Neuronal stem cell (in vitro differentiated cells): Measurements from ENCODE around the gene FAR1. TPM values are rescaled to one million over a fixed set of nuclear protein-coding genes. Genes with fewer than 3 reads are reported as not detected.

Source experiments
- DNase-seq: peaks from one replicate; pipeline ENCODE4 v3.0.0-alpha.2; 2013; ENCODE audit warnings: low spot score
- H2AFZ ChIP-seq: one replicate; pipeline ENCODE4 v1.6.1; 2013; ENCODE audit warnings: mild to moderate bottlenecking, low read length, inconsistent platforms
- H2AK5ac ChIP-seq: 2 replicates; pipeline ENCODE4 v1.6.1; 2013; ENCODE audit warnings: low read depth, mild to moderate bottlenecking, inconsistent platforms, low read length, moderate library complexity, mixed read lengths
- H2BK120ac ChIP-seq: 2 replicates; pipeline ENCODE4 v1.6.1; 2013; ENCODE audit warnings: low read depth, mild to moderate bottlenecking, inconsistent platforms, low read length, moderate library complexity, mixed read lengths
- H2BK12ac ChIP-seq: one replicate; pipeline ENCODE4 v1.6.1; 2013; ENCODE audit warnings: low read length, inconsistent platforms
- H2BK15ac ChIP-seq: 2 replicates; pipeline ENCODE4 v1.6.1; 2013; ENCODE audit warnings: mild to moderate bottlenecking, low read length, inconsistent platforms, mixed read lengths
- H2BK5ac ChIP-seq: one replicate; pipeline ENCODE4 v1.6.1; 2013; ENCODE audit warnings: inconsistent platforms, mild to moderate bottlenecking, low read length, moderate library complexity
- H3K14ac ChIP-seq: one replicate; pipeline ENCODE4 v1.6.1; 2013; ENCODE audit warnings: low read length, inconsistent platforms
- H3K18ac ChIP-seq: 2 replicates; pipeline ENCODE4 v1.6.1; 2013; ENCODE audit warnings: low read length, inconsistent platforms
- H3K23ac ChIP-seq: 2 replicates; pipeline ENCODE4 v1.6.1; 2013; ENCODE audit warnings: low read depth, mild to moderate bottlenecking, mixed read lengths, low read length, inconsistent platforms; ENCODE audit not compliant: poor library complexity
- H3K27ac ChIP-seq: replicated peaks from 3 replicates; pipeline ENCODE4 v1.5.1; 2013; ENCODE audit warnings: low read length, inconsistent platforms
- H3K27me3 ChIP-seq, 3 experiments: 2 replicates each; pipeline ENCODE4 v1.6.1; 2013; ENCODE audit warnings: low read length in 3 of 3, mild to moderate bottlenecking in 2 of 3, inconsistent platforms in 1 of 3, low read depth in 1 of 3, mixed read lengths in 1 of 3, moderate library complexity in 1 of 3; ENCODE audit not compliant: control insufficient read depth in 3 of 3, insufficient read depth in 3 of 3
- H3K36me3 ChIP-seq, 2 donors: replicated peaks in 1 of 2; 2 replicates each; pipeline ENCODE4 v1.6.1; 2013; ENCODE audit warnings: low read length in 2 of 2; ENCODE audit not compliant: control insufficient read depth in 2 of 2, insufficient read depth in 2 of 2
- H3K4ac ChIP-seq: 2 replicates; pipeline ENCODE4 v1.6.1; 2013; ENCODE audit warnings: inconsistent platforms, mild to moderate bottlenecking, low read length, moderate library complexity
- H3K4me1 ChIP-seq, 2 donors: 1 replicate in 1 of 2; 2 replicates in 1 of 2; pipeline ENCODE4 v1.6.1; 2013; ENCODE audit warnings: low read length in 2 of 2, low read depth in 1 of 2; ENCODE audit not compliant: control insufficient read depth in 2 of 2, insufficient read depth in 1 of 2
- H3K4me2 ChIP-seq: one replicate; pipeline ENCODE4 v1.6.1; 2013; ENCODE audit warnings: mild to moderate bottlenecking, low read length, inconsistent platforms; ENCODE audit not compliant: insufficient read depth, poor library complexity, severe bottlenecking
- H3K4me3 ChIP-seq, 2 donors: 2 replicates each; pipeline ENCODE4 v1.5.1; 2013; ENCODE audit warnings: low read length in 2 of 2, mild to moderate bottlenecking in 2 of 2, inconsistent platforms in 1 of 2, moderate library complexity in 1 of 2
- H3K79me1 ChIP-seq: one replicate; pipeline ENCODE4 v1.6.1; 2013; ENCODE audit warnings: low read depth, mild to moderate bottlenecking, inconsistent platforms, low read length, moderate library complexity
- H3K9ac ChIP-seq: one replicate; pipeline ENCODE4 v1.6.1; 2013; ENCODE audit warnings: mild to moderate bottlenecking, low read depth, low read length, inconsistent platforms; ENCODE audit not compliant: poor library complexity
- H3K9me3 ChIP-seq, 2 donors: replicated peaks in 1 of 2; 2 replicates each; pipeline versions ENCODE3 to v1.6.1; 2013; ENCODE audit warnings: low read length in 2 of 2, mild to moderate bottlenecking in 2 of 2, inconsistent platforms in 1 of 2, low read depth in 1 of 2, mixed read lengths in 1 of 2, moderate library complexity in 1 of 2; ENCODE audit not compliant: control insufficient read depth in 2 of 2, insufficient read depth in 1 of 2
- H4K8ac ChIP-seq: one replicate; pipeline ENCODE4 v1.6.1; 2013; ENCODE audit warnings: low read depth, mild to moderate bottlenecking, inconsistent platforms, low read length, moderate library complexity
- H4K91ac ChIP-seq: one replicate; pipeline ENCODE4 v1.6.1; 2013; ENCODE audit warnings: low read length, low read depth, mild to moderate bottlenecking, inconsistent platforms; ENCODE audit not compliant: poor library complexity
- WGBS, 2 donors: extraction: QIAGEN DNeasy Blood & Tissue Kit; methylation state at CpG; one replicate each; pipeline ENCODE4 v1.1.7; 2013; ENCODE audit warnings: missing lambda C conversion rate in 2 of 2, mixed read lengths in 1 of 2; ENCODE audit not compliant: insufficient read length in 2 of 2, insufficient replicate concordance in 1 of 2; ENCODE audit errors: extremely low coverage in 2 of 2; 5-methylcytosine and 5-hydroxymethylcytosine counted together
- small RNA-seq: library from polyadenylated mRNA; stranded (forward); fragments of <200 nt; extraction: miRNeasy Mini kit (QIAGEN cat#:217004); gene quantifications from one replicate; pipeline ENCODE3, GENCODE V24; 2013; ENCODE audit not compliant: insufficient read depth

The FAR1 gene

DNA sequence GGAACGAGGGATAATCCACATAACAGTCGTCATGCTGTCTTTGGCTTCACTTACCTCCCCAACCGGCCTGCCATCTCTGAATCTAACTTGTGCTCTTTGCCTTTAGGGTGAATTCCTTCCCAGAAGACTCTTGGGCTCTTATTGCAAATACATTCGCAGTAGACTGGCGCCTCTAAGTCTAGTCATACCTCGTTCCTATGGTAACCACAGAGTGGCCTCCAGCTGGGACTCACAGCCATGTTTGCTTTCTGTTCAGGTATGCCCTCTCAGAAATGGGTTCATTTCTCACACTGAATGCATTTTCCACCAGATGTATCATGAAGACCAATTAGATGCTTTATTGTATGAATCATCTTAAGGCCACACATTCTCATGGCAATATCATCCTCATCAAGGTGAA, 112.7 kb downstream of the FAR1 start:
- DNase-seq, result no peak
- H3K27me3 ChIP-seq, result peaks cover 0 to 3% (median 0%) of the 10 kb centered on the region in 3 experiments
- no CpG with 5 or more reads among the region's 6 CpGs for WGBS, 2 donors

More for the DNA sequence above, 112.7 kb downstream of the FAR1 start:
- H2BK12ac ChIP-seq, result no peak overlapping the region
- H4K91ac ChIP-seq, result no peak overlapping the region
- H3K9me3 ChIP-seq, result no peaks in the 10 kb centered on the region
- no peak overlapping the region for H2AK5ac ChIP-seq
- H2AFZ ChIP-seq, result no peak overlapping the region
- no peak overlapping the region for H3K9ac ChIP-seq
- H3K4me1 ChIP-seq, result peaks cover 0 to 9% of the 10 kb centered on the region in 2 donors
- H3K4ac ChIP-seq, result no peak overlapping the region
- no peaks in the 10 kb centered on the region for H3K36me3 ChIP-seq
- no peak overlapping the region for H4K8ac ChIP-seq
- H3K27ac ChIP-seq, result no peak overlapping the region
- H2BK5ac ChIP-seq, result no peak overlapping the region
- H3K23ac ChIP-seq, result no peak overlapping the region
- H3K14ac ChIP-seq, result no peak overlapping the region
- H3K79me1 ChIP-seq, result no peaks in the 10 kb centered on the region
- no peak overlapping the region for H3K4me2 ChIP-seq
- no peak overlapping the region for H3K4me3 ChIP-seq
- H2BK120ac ChIP-seq, result no peak overlapping the region
- H2BK15ac ChIP-seq, result no peak overlapping the region
- H3K18ac ChIP-seq, result no peak overlapping the region

Small RNAs within 50 kb of the gene (small RNA-seq; reads per million reads assigned to genes)
- gene AC013828.1 (not detected), gene RF00019 (not detected), gene RPL39P26 (not detected)
